Panc1 (cell line): ENCODE data around the gene FIBIN. TPM values are rescaled to one million over a fixed set of nuclear protein-coding genes. Genes with fewer than 3 reads are reported as not detected.
"Not testable (repeated sequence)": the region's sequence is repeated elsewhere in the genome, so short reads cannot be mapped to it uniquely, and the experiment has no call there.

ENCODE experiments used
- ATAC-seq: fragments of 200-7000 bp; cut with Tn5 transposase; 2 replicates; pipeline ENCODE4 v1.9.1; 2020; ENCODE audit warnings: mild to moderate bottlenecking, moderate library complexity
- BruUV-seq: library from RNA; stranded (reverse); fragments of 400-500 nt; replicated peaks from 2 replicates; lab custom pipeline; 2021; lab: Mats Ljungman, UMichigan
- CTCF ChIA-PET: fragments of 300-600 bp; sonication (Branson Sonifier 250); formaldehyde crosslinking; loops from one replicate; lab custom pipeline; 2022; ENCODE audit warnings: antibody characterized with exemption; lab: Charles Lee
- POLR2A ChIA-PET: fragments of 300-600 bp; sonication (Branson Sonifier 250); formaldehyde crosslinking; loops from one replicate; lab custom pipeline; 2022; ENCODE audit warnings: antibody characterized with exemption; lab: Charles Lee
- DNase-seq: peaks from one replicate; pipeline ENCODE4 v3.0.0-alpha.2; 2010; ENCODE audit warnings: low read depth, low spot score
- H3K27ac ChIP-seq: 2 replicates; pipeline ENCODE4 v1.5.1; 2011; ENCODE audit warnings: mild to moderate bottlenecking, low read length, inconsistent platforms
- H3K27me3 ChIP-seq: fragments of 200-500 bp; sonication (Bioruptor generic); 2 replicates; pipeline ENCODE4 v1.6.0; 2014; ENCODE audit warnings: low read length, inconsistent platforms; ENCODE audit not compliant: control insufficient read depth, insufficient read depth
- H3K36me3 ChIP-seq: fragments of 200-500 bp; sonication (Bioruptor generic); 2 replicates; pipeline ENCODE4 v1.5.1; 2014; ENCODE audit warnings: inconsistent platforms, mild to moderate bottlenecking, low read length, moderate library complexity; ENCODE audit not compliant: control insufficient read depth, insufficient read depth
- H3K4me1 ChIP-seq: 2 replicates; pipeline ENCODE4 v1.5.1; 2011; ENCODE audit warnings: inconsistent platforms, mild to moderate bottlenecking, low read length, moderate library complexity; ENCODE audit not compliant: control insufficient read depth, insufficient read depth
- H3K4me3 ChIP-seq, 2 experiments: 2 replicates each; pipeline ENCODE4 v1.5.1; 2011 to 2012; ENCODE audit warnings: low read depth in 2 of 2, low read length in 2 of 2, mild to moderate bottlenecking in 2 of 2, inconsistent platforms in 1 of 2, moderate library complexity in 1 of 2
- H3K9me3 ChIP-seq: fragments of 200-500 bp; sonication (Bioruptor generic); 2 replicates; pipeline ENCODE4 v1.5.1; 2014; ENCODE audit warnings: low read depth, mild to moderate bottlenecking, inconsistent platforms, low read length, moderate library complexity; ENCODE audit not compliant: control insufficient read depth, insufficient read depth
- POLR2AphosphoS5 ChIP-seq: IDR thresholded peaks from 2 replicates; pipeline ENCODE4 v1.6.1; 2012; ENCODE audit warnings: mild to moderate bottlenecking, low read depth, low read length, moderate library complexity
- SIN3A ChIP-seq: IDR thresholded peaks from 2 replicates; pipeline ENCODE4 v1.6.1; 2012; ENCODE audit warnings: low read depth, mild to moderate bottlenecking, low read length, moderate library complexity, borderline replicate concordance; ENCODE audit not compliant: insufficient read depth
- TCF7L2 ChIP-seq: IDR thresholded peaks from 2 replicates; pipeline ENCODE4 v1.6.1; 2011; ENCODE audit warnings: mild to moderate bottlenecking, low read depth, low read length, inconsistent platforms
- in situ Hi-C: cut with HindIII; loops from 2 replicates; pipeline ENCODE4 v1.10.0; 2016; ENCODE audit warnings: low sequenced_read_pairs, low pct_unique_long_range_greater_than_20kb
- intact Hi-C: fragments of 100-400 bp; cut with micrococcal nuclease; formaldehyde crosslinking; loops from one replicate; pipeline ENCODE4 v1.10.0; 2022; ENCODE audit not compliant: unreplicated experiment
- total RNA-seq: library from RNA; stranded (reverse); gene quantifications from one replicate; pipeline ENCODE4 v1.2.1, GENCODE V29; 2021; ENCODE audit not compliant: unreplicated experiment
- TF ChIP-seq, protein P1 (sequence below), 2 experiments: IDR thresholded peaks; 2 replicates each; pipeline ENCODE4 v1.6.1; 2011 to 2012; ENCODE audit warnings: low read depth in 2 of 2, control low read depth in 1 of 2, low read length in 1 of 2, mild to moderate bottlenecking in 1 of 2, moderate library complexity in 1 of 2; ENCODE audit not compliant: insufficient read depth in 1 of 2
- TF ChIP-seq, protein P2 (sequence below): fragments of 450-650 bp; IDR thresholded peaks from 2 replicates; pipeline ENCODE4 v1.5.1; 2017; ENCODE audit warnings: mild to moderate bottlenecking

FIBIN gene
- total RNA-seq, 1 experiment from 2014 or later, result not detected

DNA sequence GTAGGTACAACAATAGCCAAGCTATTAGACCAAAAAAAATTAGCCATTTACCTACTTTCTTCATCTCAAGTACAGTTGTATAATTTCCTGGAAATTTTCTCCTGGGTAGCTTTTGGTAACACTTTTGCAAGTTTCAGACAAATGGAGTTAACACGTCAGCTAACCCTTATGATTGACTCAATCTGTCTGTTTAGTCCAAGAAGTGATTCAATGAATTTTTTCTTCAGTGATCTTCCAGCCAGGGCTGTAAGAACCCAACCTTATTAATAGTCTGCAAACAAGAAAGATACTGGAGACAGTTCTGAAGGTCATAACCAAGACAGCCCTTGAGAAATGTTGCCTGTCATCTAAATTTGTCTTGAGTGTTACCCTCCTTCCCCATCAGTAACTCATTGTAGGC, 30.1 kb upstream of the FIBIN start:
- Histone ChIP-seq H3K36me3 (no peaks in the 10 kb centered on the region), H3K27ac (no peak overlapping the region), H3K9me3 (no peaks in the 10 kb centered on the region), H3K4me1 (no peaks in the 10 kb centered on the region), H3K4me3 (no peak overlapping the region), H3K27me3 (no peaks in the 10 kb centered on the region)
- ChIA-PET CTCF (no interaction called here), POLR2A (no interaction called here)
- BruUV-seq, result no TSS peak
- no peak for ATAC-seq
- intact Hi-C loops (no loop called here), in situ Hi-C loops (no loop called here)
- no peak for DNase-seq
- TF ChIP-seq, protein P1, sequence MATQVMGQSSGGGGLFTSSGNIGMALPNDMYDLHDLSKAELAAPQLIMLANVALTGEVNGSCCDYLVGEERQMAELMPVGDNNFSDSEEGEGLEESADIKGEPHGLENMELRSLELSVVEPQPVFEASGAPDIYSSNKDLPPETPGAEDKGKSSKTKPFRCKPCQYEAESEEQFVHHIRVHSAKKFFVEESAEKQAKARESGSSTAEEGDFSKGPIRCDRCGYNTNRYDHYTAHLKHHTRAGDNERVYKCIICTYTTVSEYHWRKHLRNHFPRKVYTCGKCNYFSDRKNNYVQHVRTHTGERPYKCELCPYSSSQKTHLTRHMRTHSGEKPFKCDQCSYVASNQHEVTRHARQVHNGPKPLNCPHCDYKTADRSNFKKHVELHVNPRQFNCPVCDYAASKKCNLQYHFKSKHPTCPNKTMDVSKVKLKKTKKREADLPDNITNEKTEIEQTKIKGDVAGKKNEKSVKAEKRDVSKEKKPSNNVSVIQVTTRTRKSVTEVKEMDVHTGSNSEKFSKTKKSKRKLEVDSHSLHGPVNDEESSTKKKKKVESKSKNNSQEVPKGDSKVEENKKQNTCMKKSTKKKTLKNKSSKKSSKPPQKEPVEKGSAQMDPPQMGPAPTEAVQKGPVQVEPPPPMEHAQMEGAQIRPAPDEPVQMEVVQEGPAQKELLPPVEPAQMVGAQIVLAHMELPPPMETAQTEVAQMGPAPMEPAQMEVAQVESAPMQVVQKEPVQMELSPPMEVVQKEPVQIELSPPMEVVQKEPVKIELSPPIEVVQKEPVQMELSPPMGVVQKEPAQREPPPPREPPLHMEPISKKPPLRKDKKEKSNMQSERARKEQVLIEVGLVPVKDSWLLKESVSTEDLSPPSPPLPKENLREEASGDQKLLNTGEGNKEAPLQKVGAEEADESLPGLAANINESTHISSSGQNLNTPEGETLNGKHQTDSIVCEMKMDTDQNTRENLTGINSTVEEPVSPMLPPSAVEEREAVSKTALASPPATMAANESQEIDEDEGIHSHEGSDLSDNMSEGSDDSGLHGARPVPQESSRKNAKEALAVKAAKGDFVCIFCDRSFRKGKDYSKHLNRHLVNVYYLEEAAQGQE (IDR thresholded peaks at IDR 0.05; ENCODE audit: insufficient read depth in 1 of 2, low read depth in 2 of 2, low read length in 1 of 2), result no peak
- TF ChIP-seq POLR2AphosphoS5, result no peak
- TF ChIP-seq SIN3A, result no peak
- no peak for TF ChIP-seq TCF7L2
- TF ChIP-seq, protein P2, sequence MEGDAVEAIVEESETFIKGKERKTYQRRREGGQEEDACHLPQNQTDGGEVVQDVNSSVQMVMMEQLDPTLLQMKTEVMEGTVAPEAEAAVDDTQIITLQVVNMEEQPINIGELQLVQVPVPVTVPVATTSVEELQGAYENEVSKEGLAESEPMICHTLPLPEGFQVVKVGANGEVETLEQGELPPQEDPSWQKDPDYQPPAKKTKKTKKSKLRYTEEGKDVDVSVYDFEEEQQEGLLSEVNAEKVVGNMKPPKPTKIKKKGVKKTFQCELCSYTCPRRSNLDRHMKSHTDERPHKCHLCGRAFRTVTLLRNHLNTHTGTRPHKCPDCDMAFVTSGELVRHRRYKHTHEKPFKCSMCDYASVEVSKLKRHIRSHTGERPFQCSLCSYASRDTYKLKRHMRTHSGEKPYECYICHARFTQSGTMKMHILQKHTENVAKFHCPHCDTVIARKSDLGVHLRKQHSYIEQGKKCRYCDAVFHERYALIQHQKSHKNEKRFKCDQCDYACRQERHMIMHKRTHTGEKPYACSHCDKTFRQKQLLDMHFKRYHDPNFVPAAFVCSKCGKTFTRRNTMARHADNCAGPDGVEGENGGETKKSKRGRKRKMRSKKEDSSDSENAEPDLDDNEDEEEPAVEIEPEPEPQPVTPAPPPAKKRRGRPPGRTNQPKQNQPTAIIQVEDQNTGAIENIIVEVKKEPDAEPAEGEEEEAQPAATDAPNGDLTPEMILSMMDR, result no peak

DNA sequence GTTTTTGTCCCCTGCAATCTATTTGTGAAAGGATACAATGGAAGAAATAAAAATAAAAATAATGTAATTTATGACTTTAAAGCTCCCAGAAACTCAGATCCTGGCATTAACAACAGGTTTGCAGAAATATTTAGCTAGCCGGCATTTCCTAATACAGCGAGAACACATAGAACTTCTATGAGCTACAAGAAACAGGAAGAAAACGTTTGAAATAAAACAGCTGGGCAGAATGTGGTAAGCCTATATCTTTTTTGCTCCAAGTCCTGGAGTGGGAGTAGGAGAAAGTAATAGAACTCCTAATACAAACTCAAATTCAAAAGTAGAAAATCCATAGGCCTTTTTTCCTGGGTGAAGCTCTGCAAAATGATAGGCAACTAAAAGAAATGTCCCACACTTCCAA, 29.6 kb upstream of the FIBIN start:
- no TSS peak for BruUV-seq
- DNase-seq, result no peak
- Histone ChIP-seq H3K27ac (no peak overlapping the region), H3K27me3 (no peaks in the 10 kb centered on the region), H3K36me3 (no peaks in the 10 kb centered on the region), H3K4me3 (no peak overlapping the region), H3K4me1 (no peaks in the 10 kb centered on the region), H3K9me3 (no peaks in the 10 kb centered on the region)
- in situ Hi-C loops (no loop called here), intact Hi-C loops (no loop called here)
- TF ChIP-seq, protein P1 (IDR thresholded peaks at IDR 0.05; ENCODE audit: insufficient read depth in 1 of 2, low read depth in 2 of 2, low read length in 1 of 2), result no peak
- no peak for TF ChIP-seq POLR2AphosphoS5
- no peak for TF ChIP-seq SIN3A
- TF ChIP-seq TCF7L2, result no peak
- TF ChIP-seq, protein P2, result no peak
- ATAC-seq, result no peak
- ChIA-PET POLR2A (no interaction called here), CTCF (no interaction called here)

DNA sequence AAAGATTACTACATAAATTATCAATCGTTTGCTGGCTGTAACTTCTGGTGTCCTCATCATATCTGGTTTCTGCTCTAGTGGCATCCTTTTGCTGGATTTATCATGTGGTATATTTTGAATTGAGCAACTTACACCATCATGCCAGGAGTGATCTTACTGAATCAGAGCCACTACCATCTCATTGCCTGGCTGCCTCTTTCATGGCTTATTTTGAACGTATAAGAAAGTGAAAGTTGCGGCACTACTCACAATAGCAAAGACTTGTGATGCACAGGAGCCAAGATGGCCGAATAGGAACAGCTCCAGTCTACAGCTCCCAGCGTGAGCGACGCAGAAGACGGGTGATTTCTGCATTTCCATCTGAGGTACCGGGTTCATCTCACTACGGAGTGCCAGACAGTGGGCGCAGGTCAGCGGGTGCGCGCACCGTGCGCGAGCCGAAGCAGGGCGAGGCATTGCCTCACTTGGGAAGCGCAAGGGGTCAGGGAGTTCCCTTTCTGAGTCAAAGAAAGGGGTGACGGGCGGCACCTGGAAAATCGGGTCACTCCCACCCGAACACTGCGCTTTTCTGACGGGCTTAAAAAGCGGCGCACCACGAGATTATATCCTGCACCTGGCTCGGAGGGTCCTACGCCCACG, 28.9 kb upstream of the FIBIN start:
- H3K27me3 ChIP-seq, ATAC-seq, H3K27ac ChIP-seq, POLR2A ChIA-PET, H3K9me3 ChIP-seq, H3K36me3 ChIP-seq, CTCF ChIA-PET, BruUV-seq, DNase-seq, H3K4me3 ChIP-seq, intact Hi-C loops, in situ Hi-C loops, H3K4me1 ChIP-seq: not testable (repeated sequence)
